ENCODE measurements around the gene PIK3C2G. TPM values are rescaled to one million over a fixed set of nuclear protein-coding genes. Genes with fewer than 3 reads are reported as not detected.

Gene PIK3C2G
- total and polyA plus RNA-seq, 2 of the 4 experiments (the other 2 are of a cell fraction), result not detected

- Histone ChIP-seq H3K9ac (ENCODE audit: low read depth, low read length) (no peak overlapping the region), H3K79me1 (ENCODE audit: low read depth in 1 of 2, low read length in 2 of 2) (no peaks in the 10 kb centered on the region), H3K23ac (ENCODE audit: low read depth, low read length) (no peak overlapping the region), H3K9me3 (ENCODE audit: control insufficient read depth, insufficient read depth, low read length) (no peaks in the 10 kb centered on the region), H3K9me1 (ENCODE audit: insufficient read depth, low read length) (no peaks in the 10 kb centered on the region), H2AK5ac (ENCODE audit: low read depth, low read length) (no peak overlapping the region), H4K8ac (ENCODE audit: low read depth in 2 of 2, low read length in 2 of 2) (no peak overlapping the region), H3K4me1 (ENCODE audit: control insufficient read depth, insufficient read depth, low read length) (no peaks in the 10 kb centered on the region), H2AK9ac (replicated peaks; ENCODE audit: low read depth, low read length, poor library complexity) (no peak overlapping the region), H3K4me3 (ENCODE audit: insufficient read depth, low read depth, low read length) (no peak overlapping the region), H3K27ac (ENCODE audit: insufficient read depth, low read length) (no peak overlapping the region), H4K5ac (ENCODE audit: low read depth, low read length) (no peak overlapping the region), H3K27me3 (ENCODE audit: control insufficient read depth, insufficient read depth, low read length) (no peaks in the 10 kb centered on the region), H3K4ac (ENCODE audit: low read depth, low read length) (no peak overlapping the region), H3K36me3 (ENCODE audit: control insufficient read depth, insufficient read depth, low read length) (no peaks in the 10 kb centered on the region), H4K91ac (ENCODE audit: insufficient read depth, low read depth, low read length) (no peak overlapping the region), H2BK5ac (ENCODE audit: low read depth, low read length, poor library complexity, severe bottlenecking) (no peak overlapping the region), H4K20me1 (ENCODE audit: insufficient read depth, low read length) (no peaks in the 10 kb centered on the region), H3K18ac (ENCODE audit: low read depth, low read length) (no peak overlapping the region), H2BK15ac (ENCODE audit: low read depth, low read length) (no peak overlapping the region), H3K56ac (ENCODE audit: extremely low read depth, insufficient read depth, low read length) (no peak overlapping the region), H2BK120ac (ENCODE audit: low read depth, low read length) (no peak overlapping the region), H2BK20ac (ENCODE audit: low read depth, low read length) (no peak overlapping the region), H3K4me2 (ENCODE audit: low read depth, low read length) (no peak overlapping the region), H2AFZ (replicated peaks; ENCODE audit: low read length, poor library complexity) (no peak overlapping the region), H3K14ac (replicated peaks; ENCODE audit: low read depth, low read length) (no peak overlapping the region)
- in situ Hi-C loops (cut with MboI; ENCODE audit: low sequenced_read_pairs) (loop anchor here (10.0 kb wide), 1 partner anchor 934 kb away; no protein-coding TSS in a partner anchor), dilution Hi-C loops (cut with HindIII; ENCODE audit: low sequenced_read_pairs, unreplicated experiment) (no loop called here), intact Hi-C loops (cut with micrococcal nuclease) (loop anchor here (1.0 to 10.0 kb wide), 3 partner anchors 182 to 1034 kb away; no protein-coding TSS in a partner anchor)
- BruUV-seq (replicated peaks), result no TSS peak
- ATAC-seq (ENCODE audit: low read depth), result peak; percentile 48; the same call in 1 of the 2 replicates
- ChIA-PET POLR2A (ENCODE audit: unreplicated experiment) (no interaction called here), CTCF (interaction anchor here (0.5 to 1.3 kb wide), 6 partner anchors 11 to 1726 kb away, joined by 3 to 4 read pairs (median 3); no protein-coding TSS in a partner anchor)
- TF ChIP-seq BHLHE40 (IDR thresholded peaks at IDR 0.05; ENCODE audit: low read depth, low read length), result no peak
- peak; percentile 78 for TF ChIP-seq RAD21 (IDR thresholded peaks at IDR 0.05; ENCODE audit: low read length)
- no peak for TF ChIP-seq RFX5 (IDR thresholded peaks at IDR 0.05; ENCODE audit: low read depth, low read length)
- no peak for TF ChIP-seq MAFK (IDR thresholded peaks at IDR 0.05; ENCODE audit: low read depth, low read length)
- TF ChIP-seq NFE2L2 (IDR thresholded peaks at IDR 0.05; ENCODE audit: low read depth, low read length), result no peak
- peak; percentile 64 for TF ChIP-seq SMC3 (IDR thresholded peaks at IDR 0.05; ENCODE audit: low read depth, low read length)
- TF ChIP-seq CEBPB (IDR thresholded peaks at IDR 0.05; ENCODE audit: low read depth, low read length), result no peak
- peak; percentile 78 for TF ChIP-seq CTCF (conservative IDR thresholded peaks at IDR 0.05; ENCODE audit: low read depth, low read length)
- no peak for TF ChIP-seq POLR2A (IDR thresholded peaks at IDR 0.05; ENCODE audit: low read depth, low read length)
- WGBS, 2 experiments (ENCODE audit: extremely low coverage in 2 of 2, insufficient read length in 1 of 2), result no CpG with 5 or more reads among the region's 6 CpGs
- DNase-seq, result peak; percentile 76
Measured at GRCh38 chr12:18250313-18250916, 10.9 kb upstream of the PIK3C2G start.

Data from IMR-90 (cell line).